ENCODE data around the gene ZNF784. TPM values are rescaled to one million over a fixed set of nuclear protein-coding genes. Genes with fewer than 3 reads are reported as not detected.

Gene ZNF784
- total and polyA plus RNA-seq, 2 of the 13 experiments (the other 11 are each of a cell fraction or from before 2014, with no cell fraction given): 4.1 to 4.2 TPM

- no peak for TF ChIP-seq ZHX2 (IDR thresholded peaks at IDR 0.05; ENCODE audit: low read depth)
- TF ChIP-seq ZHX2 (CRISPR knock-in tag; IDR thresholded peaks at IDR 0.05; ENCODE audit: borderline replicate concordance): 0 out of 2 replicates have a peak, but pooled peaks have one; percentile 22
- peak; percentile 59; the same call in 1 of the 2 replicates for TF ChIP-seq ZNF232 (CRISPR knock-in tag; IDR thresholded peaks at IDR 0.05; ENCODE audit: borderline replicate concordance)
- no peak for TF ChIP-seq PBX2 (CRISPR knock-in tag; IDR thresholded peaks at IDR 0.05)
- TF ChIP-seq ZBED4 (CRISPR knock-in tag; IDR thresholded peaks at IDR 0.05; ENCODE audit: borderline replicate concordance): peak; percentile 76; the same call in 1 of the 2 replicates
- TF ChIP-seq SNAI1 (CRISPR knock-in tag; IDR thresholded peaks at IDR 0.05; ENCODE audit: borderline replicate concordance): no peak
- TF ChIP-seq TBP (CRISPR knock-in tag; IDR thresholded peaks at IDR 0.05): no peak
- TF ChIP-seq ZNF549 (CRISPR knock-in tag; IDR thresholded peaks at IDR 0.05): no peak
- no peak for TF ChIP-seq ZNF30 (CRISPR knock-in tag; IDR thresholded peaks at IDR 0.05)
- TF ChIP-seq CBFB (CRISPR knock-in tag; IDR thresholded peaks at IDR 0.05): no peak
- TF ChIP-seq ZNF772 (CRISPR knock-in tag; IDR thresholded peaks at IDR 0.05): peak; percentile 50; the same call in 1 of the 2 replicates
- no peak for TF ChIP-seq TBX2 (CRISPR knock-in tag; IDR thresholded peaks at IDR 0.05; ENCODE audit: borderline replicate concordance)
- TF ChIP-seq ZNF660 (CRISPR knock-in tag; IDR thresholded peaks at IDR 0.05; ENCODE audit: borderline replicate concordance, low read depth): no peak
- TF ChIP-seq BCL3 (CRISPR knock-in tag; IDR thresholded peaks at IDR 0.05): 0 out of 2 replicates have a peak, but pooled peaks have one; percentile 5
- TF ChIP-seq U2AF1 (optimal IDR thresholded peaks at IDR 0.05; ENCODE audit: low read depth, low read length): no peak
- peak; percentile 8; the same call in 1 of the 2 replicates for TF ChIP-seq KAT7 (CRISPR knock-in tag; IDR thresholded peaks at IDR 0.05; ENCODE audit: borderline replicate concordance)
Measured at GRCh38 chr19:55640577-55641425, 16.4 kb upstream of the ZNF784 start, which contains the start of gene ZNF580 (continued).

Measured in HepG2 (cell line).